Breast epithelium (tissue), 3 donors: ENCODE measurements around the gene MRC2.

ENCODE experiments used
- CTCF ChIP-seq, 3 donors: fragments of 450-650 bp; IDR thresholded peaks; one replicate each; pipeline ENCODE4 v1.5.1; 2016 to 2017; ENCODE audit warnings: antibody characterized with exemption in 3 of 3, mild to moderate bottlenecking in 3 of 3, moderate library complexity in 3 of 3
- POLR2A ChIP-seq: fragments of 450-650 bp; IDR thresholded peaks from one replicate; pipeline ENCODE4 v1.6.1; 2016; ENCODE audit warnings: antibody characterized with exemption, mild to moderate bottlenecking, moderate library complexity

DNA sequence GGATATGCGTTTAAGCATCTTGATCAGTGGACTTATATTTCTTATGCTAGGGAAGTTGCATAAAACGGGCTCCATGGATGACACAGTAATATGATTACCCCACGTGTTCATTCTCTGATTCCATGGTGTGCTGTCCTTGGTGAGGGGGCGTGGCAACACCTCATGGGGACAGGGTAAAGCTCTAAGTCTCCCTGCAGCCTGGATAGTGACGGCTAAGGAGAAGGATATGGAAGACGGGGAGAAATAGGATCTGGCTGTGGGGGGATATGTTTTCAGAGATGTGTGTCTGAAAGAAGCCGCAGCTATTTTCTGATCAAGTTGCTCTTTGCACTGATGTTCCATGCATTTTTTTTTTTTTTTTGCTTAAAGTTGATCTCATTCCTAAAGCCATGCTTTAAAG, 96.4 kb downstream of the MRC2 start:
- TF ChIP-seq CTCF (IDR thresholded peaks at IDR 0.05) = no peak
- TF ChIP-seq POLR2A = no peak
